Stimulated activated CD8-positive, alpha-beta memory T cell treated with anti-CD3 and anti-CD28 coated beads, Interleukin-4, amount 100 ng/mL, for 24 hours (primary cell): Measurements from ENCODE around the gene ATCAY.
"Not testable (repeated sequence)": the region's sequence is repeated elsewhere in the genome, so short reads cannot be mapped to it uniquely, and the experiment has no call there.

ENCODE experiments used
- DNase-seq: peaks from one replicate; pipeline ENCODE4 v3.0.0-alpha.2; 2020; ENCODE audit warnings: low read depth

ATCAY gene

GRCh38 chr19:3902317-3902973, 22.0 kb downstream of the ATCAY start:
- no peak for DNase-seq

GRCh38 chr19:3904233-3904632, 23.7 kb downstream of the ATCAY start:
- DNase-seq, result no peak

DNA sequence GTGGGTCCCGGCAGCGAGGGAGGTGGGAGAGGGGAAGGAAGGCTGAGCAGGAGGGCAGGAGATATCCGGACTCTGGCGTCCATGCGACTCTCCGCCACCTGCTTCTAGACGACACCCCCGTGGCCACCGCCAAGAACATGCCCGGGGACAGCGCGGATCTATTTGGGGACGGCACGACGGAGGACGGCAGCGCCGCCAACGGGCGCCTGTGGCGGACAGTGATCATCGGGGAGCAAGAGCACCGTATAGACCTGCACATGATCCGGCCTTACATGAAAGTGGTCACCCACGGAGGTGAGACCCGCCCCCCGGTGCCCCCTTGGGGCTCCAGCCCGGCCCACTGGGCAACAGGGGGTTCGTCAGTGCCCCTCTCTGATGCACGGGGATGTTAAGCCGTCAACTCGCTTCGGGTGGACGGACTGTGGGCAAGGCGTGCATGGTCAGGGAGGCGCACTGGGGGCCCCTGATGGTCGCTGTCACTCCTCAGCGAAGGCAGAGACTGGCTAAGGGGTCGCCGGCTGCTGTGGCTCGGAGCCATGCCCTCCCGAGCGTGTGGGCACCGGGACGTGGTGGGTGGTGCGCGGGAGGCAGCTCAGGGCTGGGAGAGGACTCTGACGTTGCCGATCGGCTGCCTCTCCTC, 27.3 kb downstream of the ATCAY start:
- no peak for DNase-seq

DNA sequence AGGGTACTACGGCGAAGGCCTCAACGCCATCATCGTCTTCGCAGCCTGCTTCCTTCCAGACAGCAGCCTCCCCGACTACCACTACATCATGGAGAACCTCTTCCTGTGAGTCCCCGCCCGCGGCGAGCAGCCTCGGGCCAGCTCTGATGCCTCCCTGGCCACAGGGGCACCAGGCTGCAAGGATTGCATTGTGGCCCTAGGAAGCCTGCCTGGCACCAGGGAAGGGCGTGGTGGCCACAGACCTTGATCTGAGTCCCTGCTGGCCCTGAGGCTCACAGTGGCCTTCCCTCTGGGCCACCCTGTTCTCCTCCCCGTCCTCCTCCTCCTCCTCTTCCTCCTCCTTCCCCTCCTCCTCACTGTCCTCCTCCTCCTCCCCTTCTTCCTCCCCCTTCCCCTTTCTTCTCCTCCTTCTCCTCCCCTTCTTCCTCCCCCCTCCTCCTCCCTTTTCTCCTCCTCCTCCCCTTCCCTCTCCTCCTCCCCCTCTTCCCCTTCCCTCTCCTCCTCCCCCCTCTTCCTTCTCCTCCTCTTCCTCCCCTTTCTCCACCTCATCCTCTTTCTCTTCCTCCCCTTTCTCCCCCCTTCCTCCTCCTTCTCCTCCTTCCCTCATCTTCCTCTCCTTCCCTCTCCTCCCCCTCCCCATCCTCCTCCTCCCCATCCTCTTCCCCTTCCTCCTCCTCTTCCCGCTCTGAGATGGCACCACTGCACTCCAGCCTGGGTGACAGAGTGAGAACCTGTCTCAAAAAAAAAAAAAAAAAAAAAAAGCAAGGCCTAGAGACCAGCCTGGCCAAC, 28.0 kb downstream of the ATCAY start:
- no peak for DNase-seq

DNA sequence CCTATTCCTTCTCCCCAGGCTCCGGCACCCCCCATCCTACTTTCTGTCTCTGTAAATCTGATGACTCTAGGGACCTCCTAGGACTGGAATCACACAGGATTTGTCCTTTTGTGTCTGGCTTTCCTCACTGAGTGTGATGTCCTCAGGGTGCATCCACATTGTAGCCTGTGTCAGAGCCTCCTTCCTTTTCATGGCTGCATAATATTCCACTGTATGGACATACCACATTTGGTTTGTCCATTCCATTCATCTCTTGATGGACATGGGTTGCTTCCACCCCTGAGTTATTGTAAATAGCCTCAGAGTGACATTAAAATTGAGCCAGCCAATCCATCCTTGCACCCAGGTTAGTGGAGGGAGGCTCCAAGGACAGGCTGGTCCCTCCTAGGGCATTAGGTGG, 29.6 kb downstream of the ATCAY start:
- DNase-seq, result no peak

- DNase-seq, result no peak
Measured at GRCh38 chr19:3914199-3914598, 33.7 kb downstream of the ATCAY start.

DNA sequence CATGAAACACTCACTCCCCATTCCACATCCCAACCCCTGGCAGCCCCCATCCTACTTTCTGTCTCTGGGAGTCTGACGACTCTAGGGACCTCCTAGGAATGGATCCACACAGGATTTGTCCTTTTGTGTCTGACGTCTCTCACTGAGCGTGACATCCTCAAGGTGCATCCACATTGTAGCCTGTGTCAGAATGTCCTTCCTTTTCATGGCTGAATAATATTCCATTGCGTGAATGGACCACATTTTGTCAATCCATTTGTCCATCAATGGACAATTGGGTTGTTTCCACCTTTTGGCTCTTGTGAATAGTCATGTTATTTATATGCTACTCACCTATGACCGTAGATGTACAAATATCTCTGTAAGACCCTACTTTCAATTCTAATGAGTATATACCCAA, 35.5 kb downstream of the ATCAY start:
- no peak for DNase-seq

DNA sequence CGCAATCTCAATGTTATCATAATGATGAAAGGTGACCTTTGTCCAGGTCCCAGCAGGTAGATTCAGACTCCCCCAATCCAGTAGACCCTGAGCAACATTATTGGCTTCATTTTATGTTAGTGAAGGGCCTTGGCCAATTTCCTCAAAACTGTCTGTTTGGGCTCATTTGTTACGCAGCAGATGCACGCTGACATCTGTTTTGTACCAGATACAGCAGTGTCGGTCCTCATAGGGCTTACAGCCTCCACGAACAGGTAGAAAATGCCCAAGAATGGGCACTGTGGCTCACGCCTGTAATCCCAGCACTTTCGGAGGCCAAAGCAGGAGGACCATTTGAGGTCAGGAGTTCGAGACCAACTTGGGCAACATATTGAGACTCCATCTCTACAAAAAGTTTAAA, 39.3 kb downstream of the ATCAY start:
- DNase-seq, result no peak

GRCh38 chr19:3923096-3923758, 42.7 kb downstream of the ATCAY start:
- no peak for DNase-seq

- DNase-seq, result no peak
Measured at GRCh38 chr19:3923912-3924311, 43.4 kb downstream of the ATCAY start.

GRCh38 chr19:3931041-3931440, 50.6 kb downstream of the ATCAY start:
- DNase-seq, result no peak

DNA sequence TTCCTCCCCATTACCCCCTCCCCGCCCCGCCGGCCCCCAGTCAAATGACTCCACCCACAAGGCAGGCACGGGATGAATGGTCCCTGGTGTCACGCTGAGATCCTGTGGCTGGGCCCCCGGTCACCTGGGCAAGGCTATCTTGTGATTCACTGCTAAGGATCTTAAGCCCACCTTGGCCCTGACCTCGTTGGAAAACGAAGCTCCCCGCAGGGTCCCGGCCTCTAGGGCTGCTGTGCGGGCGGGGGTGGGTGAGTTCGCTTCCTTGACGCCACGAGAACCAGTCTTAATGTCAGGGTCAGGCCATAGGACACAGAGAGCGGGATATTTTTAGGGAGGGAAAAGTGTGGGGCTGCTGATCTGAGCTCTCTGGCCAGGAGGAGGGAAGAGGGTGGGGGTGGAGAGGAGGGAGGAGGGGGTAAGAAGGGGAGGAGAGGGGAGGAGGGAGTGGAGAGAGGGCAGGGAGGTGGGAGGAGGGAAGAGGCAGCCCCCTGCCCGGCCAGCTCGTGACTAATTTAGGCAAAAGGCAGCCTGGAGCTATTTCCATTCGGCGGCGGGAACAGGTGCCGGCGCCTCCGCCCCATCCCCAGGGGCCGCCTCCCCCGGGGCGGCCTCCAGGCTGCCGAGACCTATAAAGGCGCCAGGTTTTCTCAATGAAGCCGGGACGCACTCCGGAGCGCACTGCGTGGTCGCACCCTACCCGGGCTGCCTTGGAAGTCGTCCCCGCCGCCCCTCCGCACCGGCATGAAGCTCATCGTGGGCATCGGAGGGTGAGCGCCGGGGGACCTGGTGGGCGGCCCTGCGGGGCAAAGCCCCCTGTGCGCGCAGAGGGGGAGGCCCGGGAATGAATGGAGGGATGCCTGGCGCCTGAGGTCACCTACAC, 52.7 kb downstream of the ATCAY start, which contains the start of gene NMRK2:
TSS of gene NMRK2 (plus strand) at position 139 of the 880 bp plus-strand sequence. CDS start at position 742, 603 bp downstream.
- DNase-seq, result no peak

DNA sequence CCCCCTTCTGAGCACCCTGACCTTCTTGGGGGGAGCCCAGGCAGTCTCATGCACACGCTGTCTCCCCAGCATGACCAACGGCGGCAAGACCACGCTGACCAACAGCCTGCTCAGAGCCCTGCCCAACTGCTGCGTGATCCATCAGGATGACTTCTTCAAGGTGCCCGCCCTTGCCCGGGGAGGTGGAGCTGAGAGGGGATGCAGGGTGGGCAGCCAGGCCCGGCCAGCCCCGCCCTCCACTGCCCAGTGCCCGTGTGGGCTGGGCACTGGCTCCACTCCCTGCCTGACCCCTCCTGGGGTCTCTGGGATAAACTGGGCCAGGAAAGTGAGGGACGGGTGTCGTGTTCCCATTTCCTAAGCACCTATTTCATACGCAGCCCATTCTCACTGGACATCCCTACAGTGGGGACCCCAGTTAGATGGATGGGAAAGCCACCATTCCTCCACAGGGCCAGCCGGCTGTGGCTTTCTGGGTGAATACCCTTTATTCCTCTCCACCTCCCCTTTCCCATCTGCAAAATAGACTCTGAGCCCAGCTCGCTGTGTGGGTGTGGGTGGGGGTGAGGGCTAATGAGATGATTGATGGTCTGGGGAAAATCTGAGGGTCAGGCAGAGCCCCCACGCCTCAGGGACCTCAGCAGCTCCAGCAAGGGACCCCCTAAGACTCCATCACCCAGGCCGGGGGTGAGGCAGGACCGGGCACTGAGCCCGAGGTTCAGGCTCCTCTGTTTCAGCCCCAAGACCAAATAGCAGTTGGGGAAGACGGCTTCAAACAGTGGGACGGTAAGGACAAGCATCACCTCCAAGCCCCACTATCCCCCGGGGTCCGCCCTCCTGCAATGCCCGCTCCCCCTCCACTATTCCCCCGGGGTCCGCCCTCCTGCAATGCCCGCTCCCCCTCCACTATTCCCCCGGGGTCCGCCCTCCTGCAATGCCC, 56.3 kb downstream of the ATCAY start:
- DNase-seq, result no peak

GRCh38 chr19:3938300-3938950, 57.9 kb downstream of the ATCAY start:
- DNase-seq, result not testable (repeated sequence)

DNA sequence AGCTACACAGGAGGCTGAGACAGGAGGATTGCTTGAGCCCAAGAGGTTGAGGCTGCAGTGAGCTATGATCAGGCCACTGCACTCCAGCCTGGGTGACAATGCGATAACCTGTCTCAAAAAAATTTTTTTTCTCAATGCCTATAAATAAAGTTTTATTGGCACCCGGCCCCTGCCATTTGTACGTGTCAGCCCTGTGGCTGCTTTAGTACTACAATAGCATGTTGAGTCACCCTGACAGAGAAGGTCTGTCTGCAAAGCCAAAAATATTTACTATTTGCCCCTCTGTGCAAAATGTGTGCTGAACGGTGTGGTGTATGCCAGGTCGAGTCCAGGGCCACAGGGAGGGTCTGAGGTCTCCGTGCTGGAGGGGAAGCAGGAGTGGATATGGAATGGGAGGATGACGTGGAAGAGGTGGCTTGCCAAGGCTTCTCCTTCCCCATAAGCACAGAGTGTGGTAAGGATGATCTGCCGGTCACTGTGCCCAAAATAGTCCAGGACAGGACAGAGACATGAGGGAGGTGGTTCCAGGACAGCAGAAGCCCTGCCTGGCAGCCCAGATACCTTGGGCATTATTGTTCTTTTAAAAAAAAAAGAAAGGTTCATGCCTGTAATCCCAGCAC, 62.4 kb downstream of the ATCAY start:
- no peak for DNase-seq

DNA sequence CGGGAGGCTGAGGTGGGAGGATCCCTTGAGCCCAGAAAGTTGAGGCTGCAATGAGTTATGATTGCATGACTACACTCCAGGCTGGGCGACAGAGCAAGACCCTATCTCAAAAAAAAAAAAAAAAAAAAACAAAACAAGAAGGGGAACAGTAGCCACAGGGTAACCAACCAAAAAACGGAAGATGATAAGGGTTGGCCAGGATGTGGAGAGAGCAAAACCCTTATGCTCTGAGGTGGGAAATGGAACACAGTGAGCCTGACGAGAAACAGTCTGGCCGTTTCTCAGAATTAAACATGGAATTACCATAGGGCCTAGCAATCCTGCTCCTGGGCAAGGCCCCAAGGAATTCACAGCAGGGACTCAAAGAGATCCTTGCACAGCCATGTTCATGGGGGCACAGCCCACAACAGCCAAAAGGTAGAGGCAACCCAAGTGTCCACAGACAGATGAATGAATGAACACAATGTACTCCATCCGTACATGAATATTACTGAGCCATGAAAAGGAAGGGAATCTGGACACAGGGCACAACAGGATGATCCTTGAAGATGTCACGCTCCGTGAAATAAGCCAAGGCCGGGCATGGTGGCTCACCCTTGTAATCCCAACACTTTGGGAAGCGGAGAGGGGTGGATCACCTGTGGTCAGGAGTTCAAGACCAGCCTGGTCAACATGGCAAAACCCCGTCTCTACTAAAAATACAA, 63.7 kb downstream of the ATCAY start:
- DNase-seq, result no peak

DNA sequence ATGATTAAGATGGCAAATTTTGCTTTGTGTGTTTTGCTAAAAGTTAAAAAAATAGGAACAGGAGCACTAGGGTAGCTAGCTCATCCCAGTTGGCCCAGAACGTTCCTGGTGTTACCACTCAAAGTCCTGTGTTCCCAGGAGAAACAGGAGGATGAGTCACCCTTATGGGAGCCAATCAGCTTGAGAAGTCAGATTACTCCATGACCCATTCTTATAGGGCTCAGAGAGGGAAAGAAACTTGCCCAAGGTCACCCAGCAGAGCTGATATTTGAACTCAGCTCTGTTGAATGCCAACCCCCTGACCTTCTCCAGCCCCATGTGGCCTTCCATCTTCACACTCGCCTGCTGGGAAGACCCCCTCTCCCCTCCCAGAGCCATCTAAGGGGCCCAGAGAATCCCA, 65.4 kb downstream of the ATCAY start:
- DNase-seq, result no peak

GRCh38 chr19:3947316-3947933, 66.9 kb downstream of the ATCAY start:
- not testable (repeated sequence) for DNase-seq
